HepG2 (cell line): Measurements from ENCODE around the gene ETV3L. TPM values are rescaled to one million over a fixed set of nuclear protein-coding genes. Genes with fewer than 3 reads are reported as not detected.

Experiments used
- ATAC-seq: fragments of 200-7000 bp; cut with Tn5 transposase; 3 replicates; pipeline ENCODE4 v1.9.1; 2020; ENCODE audit warnings: mild to moderate bottlenecking, moderate library complexity
- BruUV-seq: library from RNA; stranded (reverse); fragments of 400-500 nt; replicated peaks from 2 replicates; lab custom pipeline; 2021; lab: Mats Ljungman, UMichigan
- CTCF ChIA-PET: fragments of 300-600 bp; formaldehyde crosslinking; extraction: SDS; loops from one replicate; lab custom pipeline; 2021; ENCODE audit warnings: low total read pairs, inconsistent platforms, low intra/inter-chr PET ratio; lab: Yijun Ruan, JAX
- POLR2A ChIA-PET: fragments of 350-600 bp; sonication (Branson Sonifier 250); formaldehyde crosslinking; loops from one replicate; lab custom pipeline; 2020; ENCODE audit warnings: antibody characterized with exemption, inconsistent platforms; lab: Yijun Ruan, JAX
- DNase-seq: peaks from one replicate; pipeline ENCODE4 v3.0.0-alpha.2; 2015; ENCODE audit warnings: low spot score
- FAIRE-seq: peaks from 3 replicates; lab custom pipeline; 2011; peaks lifted over from hg19 to GRCh38; lab: Jason Lieb, UNC
- H2AFZ ChIP-seq: one replicate; pipeline ENCODE4 v1.6.1; 2011; ENCODE audit warnings: low read length, inconsistent platforms
- H3K27ac ChIP-seq: fragments of 300-600 bp; 3 replicates; pipeline ENCODE4 v1.8.0; 2011; ENCODE audit warnings: mixed run types, mild to moderate bottlenecking, mixed read lengths, low read length, inconsistent platforms; ENCODE audit not compliant: insufficient read depth; ENCODE audit errors: extremely low read length
- H3K27me3 ChIP-seq, 2 experiments: fragments of 200-600 bp in 1 of 2; 2 replicates in 1 of 2; 3 replicates in 1 of 2; pipeline versions ENCODE4 v1.6.0 to v1.8.0; 2011; ENCODE audit warnings: low read length in 2 of 2, mild to moderate bottlenecking in 2 of 2, moderate library complexity in 2 of 2, inconsistent platforms in 1 of 2; ENCODE audit not compliant: insufficient read depth in 2 of 2, control insufficient read depth in 1 of 2
- H3K36me3 ChIP-seq, 2 experiments: fragments of 200-600 bp in 1 of 2; replicated peaks in 1 of 2; 2 replicates in 1 of 2; 3 replicates in 1 of 2; pipeline versions ENCODE4 v1.5.1 to v1.8.0; 2011; ENCODE audit warnings: low read length in 2 of 2, inconsistent platforms in 1 of 2; ENCODE audit not compliant: insufficient read depth in 2 of 2, control insufficient read depth in 1 of 2
- H3K4me1 ChIP-seq: 2 replicates; pipeline ENCODE4 v1.5.1; 2012; ENCODE audit warnings: low read length, inconsistent platforms; ENCODE audit not compliant: insufficient read depth
- H3K4me2 ChIP-seq: 2 replicates; pipeline ENCODE4 v1.6.0; 2011; ENCODE audit warnings: low read depth, low read length, inconsistent platforms
- H3K4me3 ChIP-seq, 3 experiments: fragments of 200-600 bp in 1 of 3; sonication (generic), shearing (Covaris generic) in 1 of 3; replicated peaks in 1 of 3; 2 replicates each; pipeline ENCODE4 v1.5.1; 2011 to 2016; ENCODE audit warnings: low read length in 3 of 3, inconsistent platforms in 2 of 3, low read depth in 2 of 3, mild to moderate bottlenecking in 2 of 3, control low read depth in 1 of 3, mixed read lengths in 1 of 3; ENCODE audit not compliant: insufficient read depth in 1 of 3
- H3K79me2 ChIP-seq: one replicate; pipeline ENCODE4 v1.6.1; 2011; ENCODE audit warnings: low read length, inconsistent platforms; ENCODE audit not compliant: insufficient read depth
- H3K9ac ChIP-seq: 2 replicates; pipeline ENCODE4 v1.6.0; 2011; ENCODE audit warnings: mild to moderate bottlenecking, low read depth, low read length, inconsistent platforms; ENCODE audit not compliant: insufficient read depth
- H3K9me3 ChIP-seq: 2 replicates; pipeline ENCODE4 v1.5.1; 2012; ENCODE audit warnings: mild to moderate bottlenecking, low read length
- H4K20me1 ChIP-seq: 2 replicates; pipeline ENCODE4 v1.6.0; 2011; ENCODE audit warnings: inconsistent platforms, mild to moderate bottlenecking, low read length, moderate library complexity; ENCODE audit not compliant: insufficient read depth
- CHD4 ChIP-seq: fragments of 200-600 bp; sonication (generic); IDR thresholded peaks from 2 replicates; pipeline ENCODE4 v1.7.0; 2017; ENCODE audit warnings: mild to moderate bottlenecking, low read length, borderline replicate concordance
- TOE1 ChIP-seq: sonication (generic); formaldehyde crosslinking; IDR thresholded peaks from 2 replicates; pipeline ENCODE4 v1.4.0; 2020; ENCODE audit warnings: mild to moderate bottlenecking, missing genetic modification reagents
- ZBTB21 ChIP-seq: sonication (generic); formaldehyde crosslinking; IDR thresholded peaks from 2 replicates; pipeline ENCODE4 v1.4.0; 2020; ENCODE audit warnings: missing genetic modification reagents
- WGBS: methylation state at CpG from one replicate; pipeline ENCODE4 v1.1.6; 2017; ENCODE audit warnings: low lambda C conversion rate; 5-methylcytosine and 5-hydroxymethylcytosine counted together
- in situ Hi-C: cut with HindIII; loops from 2 replicates; pipeline ENCODE4 v1.10.0; 2017; ENCODE audit warnings: low pct_unique_long_range_greater_than_20kb; ENCODE audit not compliant: extremely low pct_ligation_motif_present
- intact Hi-C: fragments of 100-400 bp; cut with micrococcal nuclease; formaldehyde crosslinking; loops from one replicate; pipeline ENCODE4 v1.10.0; 2022; ENCODE audit not compliant: unreplicated experiment
- polyA plus RNA-seq, 8 experiments: library from polyadenylated mRNA; depleted of rRNA in 3 of 8; stranded (reverse) in 7 of 8; unstranded in 1 of 8; fragments of >200 nt; fragmentation: Illumina TruSeq in 4 of 8; extraction: Trizol in 4 of 8; gene quantifications; 2 replicates each; pipeline versions ENCODE4 v1.2.1 to v1.2.3, GENCODE V29; 2011 to 2016; ENCODE audit warnings: low read depth in 4 of 8, missing spikeins in 1 of 8, mixed read lengths in 1 of 8; ENCODE audit not compliant: insufficient read depth in 1 of 8
- total RNA-seq, 5 experiments: library from RNA; depleted of rRNA; stranded (reverse); fragments of >200 nt; fragmentation: Illumina TruSeq; extraction: Trizol; gene quantifications; 2 replicates each; pipeline ENCODE4 v1.2.3, GENCODE V29; 2016; ENCODE audit warnings: low read depth in 1 of 5
- TF ChIP-seq, protein P1 (sequence below): sonication (generic); formaldehyde crosslinking; IDR thresholded peaks from 2 replicates; pipeline ENCODE4 v1.4.0; 2020; ENCODE audit warnings: missing genetic modification reagents
- TF ChIP-seq, protein P2 (sequence below): sonication (generic); formaldehyde crosslinking; IDR thresholded peaks from 2 replicates; pipeline ENCODE4 v1.5.1; 2020; ENCODE audit warnings: mild to moderate bottlenecking, missing genetic modification reagents
- TF ChIP-seq, protein P3 (sequence below): sonication (generic); formaldehyde crosslinking; conservative IDR thresholded peaks from 2 replicates; pipeline ENCODE4 v1.8.0; 2022; ENCODE audit warnings: missing genetic modification reagents

ETV3L gene
- total and polyA plus RNA-seq, 2 of the 13 experiments (the other 11 are each of a cell fraction or from before 2014, with no cell fraction given), result not detected

DNA sequence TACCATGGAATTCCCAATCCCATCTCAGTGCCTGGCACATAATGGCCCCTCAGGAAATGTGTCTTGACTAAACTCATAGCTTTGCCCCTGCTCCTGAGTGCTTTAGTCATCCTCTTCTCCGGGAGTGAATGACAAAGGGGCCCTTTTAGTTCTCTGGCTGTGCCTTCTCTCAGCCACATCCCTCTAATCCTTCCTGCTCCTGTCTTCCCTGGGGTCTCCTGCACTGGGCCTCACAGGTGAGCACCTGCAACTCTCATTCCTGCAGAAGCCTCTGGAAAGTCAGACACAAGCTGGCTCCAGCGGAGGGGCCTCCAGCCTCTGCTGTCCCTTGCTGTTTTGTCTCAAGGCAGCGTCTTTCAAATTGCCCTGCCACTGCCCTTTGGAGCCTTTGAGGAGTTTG is 14.0 kb upstream of the ETV3L start:
- Histone ChIP-seq H3K27me3 (peaks cover 13 to 51% of the 10 kb centered on the region in 2 experiments; a peak in 4 of 5 replicates), H4K20me1 (no peaks in the 10 kb centered on the region), H3K36me3 (no peaks in the 10 kb centered on the region), H3K9me3 (no peaks in the 10 kb centered on the region), H3K9ac (no peak overlapping the region), H3K4me3 (no peak overlapping the region), H3K79me2 (no peaks in the 10 kb centered on the region), H2AFZ (no peak overlapping the region), H3K4me1 (peaks cover 5% of the 10 kb centered on the region; the same call in 1 of the 2 replicates), H3K27ac (no peak overlapping the region), H3K4me2 (no peak overlapping the region)
- no TSS peak for BruUV-seq
- TF ChIP-seq, protein P1, sequence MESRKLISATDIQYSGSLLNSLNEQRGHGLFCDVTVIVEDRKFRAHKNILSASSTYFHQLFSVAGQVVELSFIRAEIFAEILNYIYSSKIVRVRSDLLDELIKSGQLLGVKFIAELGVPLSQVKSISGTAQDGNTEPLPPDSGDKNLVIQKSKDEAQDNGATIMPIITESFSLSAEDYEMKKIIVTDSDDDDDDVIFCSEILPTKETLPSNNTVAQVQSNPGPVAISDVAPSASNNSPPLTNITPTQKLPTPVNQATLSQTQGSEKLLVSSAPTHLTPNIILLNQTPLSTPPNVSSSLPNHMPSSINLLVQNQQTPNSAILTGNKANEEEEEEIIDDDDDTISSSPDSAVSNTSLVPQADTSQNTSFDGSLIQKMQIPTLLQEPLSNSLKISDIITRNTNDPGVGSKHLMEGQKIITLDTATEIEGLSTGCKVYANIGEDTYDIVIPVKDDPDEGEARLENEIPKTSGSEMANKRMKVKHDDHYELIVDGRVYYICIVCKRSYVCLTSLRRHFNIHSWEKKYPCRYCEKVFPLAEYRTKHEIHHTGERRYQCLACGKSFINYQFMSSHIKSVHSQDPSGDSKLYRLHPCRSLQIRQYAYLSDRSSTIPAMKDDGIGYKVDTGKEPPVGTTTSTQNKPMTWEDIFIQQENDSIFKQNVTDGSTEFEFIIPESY (CRISPR knock-in tag), result no peak
- TF ChIP-seq, protein P2, sequence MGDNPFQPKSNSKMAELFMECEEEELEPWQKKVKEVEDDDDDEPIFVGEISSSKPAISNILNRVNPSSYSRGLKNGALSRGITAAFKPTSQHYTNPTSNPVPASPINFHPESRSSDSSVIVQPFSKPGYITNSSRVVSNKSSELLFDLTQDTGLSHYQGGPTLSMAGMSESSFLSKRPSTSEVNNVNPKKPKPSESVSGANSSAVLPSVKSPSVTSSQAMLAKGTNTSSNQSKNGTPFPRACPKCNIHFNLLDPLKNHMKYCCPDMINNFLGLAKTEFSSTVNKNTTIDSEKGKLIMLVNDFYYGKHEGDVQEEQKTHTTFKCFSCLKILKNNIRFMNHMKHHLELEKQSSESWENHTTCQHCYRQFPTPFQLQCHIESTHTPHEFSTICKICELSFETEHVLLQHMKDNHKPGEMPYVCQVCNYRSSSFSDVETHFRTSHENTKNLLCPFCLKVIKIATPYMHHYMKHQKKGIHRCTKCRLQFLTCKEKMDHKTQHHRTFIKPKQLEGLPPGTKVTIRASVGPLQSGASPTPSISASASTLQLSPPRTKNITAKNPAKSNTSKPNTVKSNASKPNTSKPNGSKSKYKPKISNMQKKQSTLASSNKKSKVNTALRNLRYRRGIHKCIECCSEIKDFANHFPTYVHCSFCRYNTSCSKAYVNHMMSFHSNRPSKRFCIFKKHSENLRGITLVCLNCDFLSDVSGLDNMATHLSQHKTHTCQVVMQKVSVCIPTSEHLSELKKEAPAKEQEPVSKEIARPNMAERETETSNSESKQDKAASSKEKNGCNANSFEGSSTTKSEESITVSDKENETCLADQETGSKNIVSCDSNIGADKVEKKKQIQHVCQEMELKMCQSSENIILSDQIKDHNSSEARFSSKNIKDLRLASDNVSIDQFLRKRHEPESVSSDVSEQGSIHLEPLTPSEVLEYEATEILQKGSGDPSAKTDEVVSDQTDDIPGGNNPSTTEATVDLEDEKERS (CRISPR knock-in tag), result no peak
- no peak for TF ChIP-seq TOE1
- TF ChIP-seq ZBTB21 (CRISPR knock-in tag), result no peak
- TF ChIP-seq, protein P3, sequence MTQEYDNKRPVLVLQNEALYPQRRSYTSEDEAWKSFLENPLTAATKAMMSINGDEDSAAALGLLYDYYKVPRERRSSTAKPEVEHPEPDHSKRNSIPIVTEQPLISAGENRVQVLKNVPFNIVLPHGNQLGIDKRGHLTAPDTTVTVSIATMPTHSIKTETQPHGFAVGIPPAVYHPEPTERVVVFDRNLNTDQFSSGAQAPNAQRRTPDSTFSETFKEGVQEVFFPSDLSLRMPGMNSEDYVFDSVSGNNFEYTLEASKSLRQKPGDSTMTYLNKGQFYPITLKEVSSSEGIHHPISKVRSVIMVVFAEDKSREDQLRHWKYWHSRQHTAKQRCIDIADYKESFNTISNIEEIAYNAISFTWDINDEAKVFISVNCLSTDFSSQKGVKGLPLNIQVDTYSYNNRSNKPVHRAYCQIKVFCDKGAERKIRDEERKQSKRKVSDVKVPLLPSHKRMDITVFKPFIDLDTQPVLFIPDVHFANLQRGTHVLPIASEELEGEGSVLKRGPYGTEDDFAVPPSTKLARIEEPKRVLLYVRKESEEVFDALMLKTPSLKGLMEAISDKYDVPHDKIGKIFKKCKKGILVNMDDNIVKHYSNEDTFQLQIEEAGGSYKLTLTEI (CRISPR knock-in tag), result no peak
- TF ChIP-seq CHD4, result no peak
- in situ Hi-C loops (no loop called here), intact Hi-C loops (no loop called here)
- 20% methylated on average over 3 of the region's 3 CpGs for WGBS
- ATAC-seq, result no peak
- no peak for FAIRE-seq
- ChIA-PET POLR2A (no interaction called here), CTCF (no interaction called here)
- no peak for DNase-seq
